Frontal cortex (tissue), 4 donors: ENCODE measurements around the gene SYNRG. TPM values are rescaled to one million over a fixed set of nuclear protein-coding genes. Genes with fewer than 3 reads are reported as not detected.
A peak's percentile ranks its signal among the peaks of the same experiment; 100 is the strongest.

Experiments used
- DNase-seq, 2 donors: peaks; one replicate each; pipeline ENCODE4 v3.0.0; 2012; ENCODE audit warnings: low spot score in 2 of 2
- FAIRE-seq: peaks from 2 replicates; lab custom pipeline; 2012; peaks lifted over from hg19 to GRCh38; lab: Jason Lieb, UNC
- small RNA-seq: library from RNA; depleted of rRNA; stranded (forward); fragments of <200 nt; gene quantifications from one replicate; pipeline ENCODE3, GENCODE V24; 2014
- total RNA-seq: library from RNA; depleted of rRNA; stranded (reverse); fragments of >200 nt; gene quantifications from one replicate; pipeline ENCODE4 v1.2.3, GENCODE V29; 2014
- donor health status: control.
- donor health status: control.
- donor health status: control.

The SYNRG gene
- total RNA-seq, 1 donor from 2014 or later: 24.9 TPM

DNA sequence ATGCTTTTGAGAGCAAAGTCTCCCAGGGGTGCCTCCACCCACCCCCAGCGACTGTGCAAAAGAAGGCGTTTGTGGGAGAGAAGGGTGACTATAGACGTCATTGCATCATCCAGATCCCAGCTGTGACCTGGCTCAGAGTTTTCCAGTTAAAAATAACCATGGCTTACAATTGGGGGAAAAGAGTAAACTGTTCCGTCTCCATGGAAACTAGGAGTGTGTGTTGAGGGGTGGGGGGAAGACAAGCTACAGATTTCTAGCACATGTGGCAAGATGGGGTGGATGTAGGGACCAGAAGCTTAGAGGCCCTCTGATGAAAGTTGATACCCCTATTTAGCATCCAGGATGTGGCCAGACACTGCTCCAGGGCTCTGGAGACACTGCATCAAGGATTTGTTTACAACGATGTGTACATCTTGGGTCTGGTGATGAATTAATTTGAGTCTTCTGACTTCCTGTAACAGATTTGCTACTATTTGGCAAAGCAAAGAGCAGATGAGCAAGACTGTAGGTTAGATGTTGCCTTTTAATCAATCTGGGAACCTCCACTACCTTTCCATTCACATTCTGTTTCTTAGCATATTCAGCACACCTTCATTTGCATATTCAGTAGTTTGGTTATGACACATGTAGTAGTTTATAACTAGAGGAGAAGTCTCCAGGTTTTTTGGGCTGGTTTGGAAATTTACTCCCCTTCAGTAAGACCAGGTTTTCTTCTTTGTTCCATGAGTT is 125.7 kb downstream of the SYNRG start:
- FAIRE-seq: no peak
- DNase-seq: peak in 1 of 2 donors; percentile 43

DNA sequence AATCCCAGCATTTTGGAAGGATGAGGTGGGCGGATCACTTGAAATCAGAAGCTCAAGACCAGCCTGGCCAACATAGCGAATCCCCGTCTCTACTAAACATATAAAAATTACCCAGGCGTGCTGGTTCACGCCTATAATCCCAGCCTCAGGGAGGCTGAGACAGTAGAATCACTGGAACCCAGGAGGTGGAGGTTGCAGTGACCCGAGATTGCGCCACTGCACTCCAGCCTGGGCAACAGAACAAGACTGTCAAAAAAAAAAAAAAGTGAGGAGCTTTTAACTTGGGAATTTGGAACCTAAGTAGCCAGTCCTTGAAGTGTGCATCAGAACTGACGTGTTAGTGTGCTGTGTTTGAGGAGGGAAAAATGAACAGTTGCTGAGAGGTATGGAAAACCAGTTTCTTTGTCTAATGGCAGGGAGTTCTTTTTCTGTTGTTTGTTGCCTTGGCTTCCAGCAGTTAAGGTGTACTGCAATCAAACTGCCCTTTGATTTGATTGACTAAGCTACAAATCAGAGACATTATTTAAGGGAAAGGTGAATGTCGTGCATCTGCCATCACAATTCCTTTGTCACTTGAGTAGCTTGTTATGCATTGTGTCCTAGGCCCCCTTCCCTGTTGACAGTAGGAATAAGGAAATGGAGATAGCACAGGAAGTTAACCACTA is 128.1 kb downstream of the SYNRG start:
- DNase-seq: no peak
- no peak for FAIRE-seq

DNA sequence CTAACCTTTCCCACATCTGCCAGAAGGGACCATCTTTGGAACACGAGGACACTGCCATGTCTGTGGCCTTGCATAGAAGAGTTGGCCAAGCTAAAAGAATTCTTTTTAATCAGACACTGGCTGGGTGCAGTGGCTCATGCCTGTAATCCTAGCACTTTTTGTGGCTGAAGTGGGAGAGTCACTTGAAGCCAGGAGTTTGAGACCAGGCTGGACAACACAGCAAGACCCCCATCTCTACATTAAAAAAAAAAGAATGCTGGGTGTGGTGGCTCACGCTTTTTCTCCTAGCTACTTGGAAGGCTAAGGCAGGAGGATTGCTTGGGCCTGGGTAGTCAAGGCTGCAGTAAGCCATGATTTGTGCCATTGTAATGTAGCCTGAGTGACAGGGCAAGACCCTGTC is 128.8 kb downstream of the SYNRG start:
- no peak for FAIRE-seq
- DNase-seq: no peak

DNA sequence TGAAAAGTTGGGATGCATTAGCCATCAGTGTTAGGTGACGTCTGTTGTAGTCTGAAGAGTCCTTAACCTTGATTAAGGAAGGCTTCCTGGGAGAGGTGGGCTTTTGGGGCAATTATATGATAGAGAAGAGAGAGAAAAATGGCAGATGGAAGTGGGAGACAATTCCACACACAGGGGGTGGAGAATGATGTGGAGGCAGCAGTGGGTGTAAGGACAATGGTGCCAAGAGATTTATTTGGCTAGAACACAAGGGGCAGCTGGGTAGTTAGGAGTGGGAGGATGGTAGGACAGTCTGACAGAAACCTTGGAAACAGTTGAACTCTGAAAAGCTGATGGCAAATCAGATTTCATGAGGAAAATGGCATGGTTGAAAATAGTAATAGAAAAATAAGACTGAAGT is 130.2 kb downstream of the SYNRG start:
- FAIRE-seq: no peak

DNA sequence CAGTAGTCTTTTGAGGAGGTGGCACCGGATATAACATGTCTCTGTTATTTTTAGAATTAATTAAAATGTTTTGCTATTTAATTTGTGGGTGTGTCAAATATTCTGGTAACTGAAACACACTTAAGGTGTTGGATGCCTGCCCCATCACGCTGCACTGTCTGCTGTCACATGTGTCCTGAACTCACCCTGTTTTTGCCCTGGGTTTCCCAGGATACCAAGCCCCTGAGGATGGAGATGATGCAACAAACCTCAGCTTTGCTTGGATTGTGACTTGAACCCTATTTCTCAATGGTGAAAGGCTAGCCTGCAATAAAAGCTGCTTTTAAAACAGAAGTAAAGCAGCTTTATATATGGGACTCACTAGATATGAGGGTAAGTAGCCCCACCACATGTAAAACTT is 131.0 kb downstream of the SYNRG start:
- no peak for FAIRE-seq
- no peak for DNase-seq

More for the DNA sequence above, 130.2 kb downstream of the SYNRG start:
- no peak for DNase-seq

DNA sequence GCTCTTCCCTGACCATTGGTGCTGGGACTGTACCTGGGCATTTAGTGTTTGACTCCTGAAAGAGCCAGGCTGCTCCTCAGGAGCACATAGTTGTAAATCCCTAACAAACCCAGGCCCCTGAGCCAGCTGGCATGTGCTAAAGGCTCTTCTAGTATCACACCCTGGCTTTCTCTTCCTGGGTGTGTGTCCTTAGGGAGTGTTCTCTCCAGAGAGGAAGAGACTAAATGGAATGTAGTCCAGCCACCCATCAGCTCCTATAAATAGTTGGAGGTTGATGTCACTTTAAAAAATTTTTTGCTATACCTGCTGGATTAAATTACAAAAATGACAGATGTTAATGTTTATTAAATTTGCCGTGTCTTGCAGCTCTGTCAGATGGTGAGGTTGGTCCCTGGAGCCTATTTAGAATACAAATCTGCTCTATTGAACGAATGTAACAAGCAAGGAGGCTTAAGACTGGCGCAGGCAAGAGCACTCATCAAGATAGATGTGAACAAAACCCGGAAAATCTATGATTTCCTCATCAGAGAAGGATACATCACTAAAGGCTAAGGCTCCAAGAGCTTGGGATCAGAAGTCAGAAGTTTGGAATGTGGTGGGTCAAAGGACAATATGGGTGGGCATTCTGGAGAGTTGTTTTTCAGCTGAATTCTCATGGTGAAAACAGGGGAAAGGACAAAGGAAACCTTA is 132.6 kb downstream of the SYNRG start:
- no peak for FAIRE-seq

DNA sequence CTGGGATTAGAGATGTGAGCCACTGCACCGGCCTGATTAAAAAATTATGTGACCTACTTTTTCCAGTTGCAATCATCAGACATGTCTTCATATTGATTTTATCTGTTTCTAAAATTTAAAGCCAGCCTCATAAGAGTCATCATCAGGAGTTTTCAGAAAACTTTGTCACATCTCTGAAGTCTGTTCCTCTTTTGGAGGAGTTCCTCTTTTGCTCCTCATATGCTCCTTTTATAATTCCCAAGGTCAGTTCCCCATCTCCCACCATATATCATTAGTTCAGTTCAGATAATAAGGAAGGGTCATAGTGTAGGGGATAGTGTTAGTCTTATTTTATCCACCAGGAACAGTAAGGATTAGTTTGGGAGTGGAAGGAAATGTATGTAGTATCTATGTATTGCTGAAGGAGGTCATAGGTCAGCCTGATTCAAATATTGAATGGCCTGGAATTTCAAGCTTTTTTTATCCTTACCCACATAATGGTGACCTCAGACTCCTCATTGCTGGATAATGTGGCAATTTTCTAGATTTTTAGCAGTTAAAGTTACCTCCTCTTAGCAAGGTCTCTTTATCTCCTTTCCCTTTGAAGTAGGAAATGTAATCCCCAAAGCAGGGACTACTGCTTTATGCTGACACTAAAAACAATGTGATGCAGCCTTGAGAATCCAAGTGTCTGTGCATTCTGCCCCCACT is 133.3 kb downstream of the SYNRG start:
- DNase-seq (no peak), FAIRE-seq (no peak)

More for the DNA sequence above, 132.6 kb downstream of the SYNRG start:
- no peak for DNase-seq

DNA sequence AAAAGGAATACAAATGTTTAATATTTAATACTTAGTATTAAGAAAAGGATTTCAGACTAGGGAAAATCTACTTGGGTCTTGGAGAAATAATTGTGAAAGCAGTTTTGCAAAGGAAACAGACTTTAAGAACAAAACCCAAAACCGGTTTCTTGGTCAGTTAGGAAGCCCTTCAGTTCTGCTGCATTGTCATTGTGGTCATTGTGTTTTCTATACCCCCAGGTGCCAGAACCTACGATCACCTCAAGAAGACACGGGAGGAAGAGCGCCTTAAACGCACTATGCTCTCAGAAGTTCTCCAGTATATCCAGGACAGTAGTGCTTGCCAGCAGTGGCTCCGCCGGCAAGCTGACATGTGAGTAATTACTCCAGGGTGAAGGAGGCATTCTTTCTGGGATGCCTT is 139.0 kb downstream of the SYNRG start:
- no peak for FAIRE-seq
- DNase-seq: no peak

DNA sequence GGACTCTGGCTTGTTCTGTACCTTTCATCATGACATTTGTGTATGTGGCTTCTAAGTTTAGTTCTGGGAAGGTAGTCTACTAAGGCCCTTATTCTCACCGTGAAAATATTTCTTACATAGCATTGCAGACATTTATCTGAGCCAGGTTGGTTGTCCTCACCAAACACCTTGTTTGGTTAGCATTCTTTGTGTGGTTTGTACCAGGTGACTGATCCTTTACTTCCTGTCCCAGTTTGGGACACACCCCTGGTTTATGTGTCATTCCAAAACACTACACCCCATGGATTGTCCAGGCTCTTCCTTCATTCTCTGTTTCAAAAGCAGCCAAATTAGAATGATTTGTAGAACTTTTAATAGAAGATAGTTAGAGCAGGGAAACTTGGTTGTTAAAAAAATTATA is 142.7 kb downstream of the SYNRG start:
- FAIRE-seq: no peak

DNA sequence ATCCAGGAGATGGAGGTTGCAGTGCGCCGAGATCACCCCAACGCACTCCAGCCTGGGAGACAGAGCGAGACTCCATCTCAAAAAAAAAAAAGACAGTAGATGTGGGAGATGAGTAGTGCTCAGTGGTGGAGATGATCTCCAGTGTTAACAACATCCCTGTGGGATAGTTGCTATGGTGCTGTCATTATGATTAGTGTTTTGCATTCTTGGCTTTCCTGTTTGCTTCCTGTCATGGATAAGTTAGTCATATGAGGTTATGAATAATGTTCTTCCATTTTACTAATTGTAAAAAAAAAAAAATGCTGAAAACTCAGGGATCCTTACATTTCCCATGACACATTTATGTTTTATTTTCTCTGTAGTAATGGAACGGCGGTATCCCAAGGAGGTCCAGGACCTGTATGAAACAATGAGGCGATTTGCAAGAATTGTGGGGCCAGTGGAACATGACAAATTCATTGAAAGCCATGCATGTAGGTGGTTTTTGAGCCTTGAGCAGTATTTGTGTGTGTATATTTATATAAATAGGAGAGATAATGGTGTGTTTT is 144.1 kb downstream of the SYNRG start:
- no peak for FAIRE-seq
- DNase-seq: no peak

More for the DNA sequence above, 142.7 kb downstream of the SYNRG start:
- DNase-seq: no peak

Small RNA genes within 50 kb of the gene (small RNA-seq; reads per million reads assigned to genes)
- not detected for gene MIR378J

Other genes starting within 250 kb of the SYNRG start
- not detected for gene C17orf78, start 233.4 kb downstream of the SYNRG start, total RNA-seq
- gene ACACA, start 202.6 kb downstream of the SYNRG start, total RNA-seq: 99.9 TPM
- 44.0 TPM for gene TADA2A, start 202.5 kb downstream of the SYNRG start, total RNA-seq
- gene DUSP14, start 119.5 kb downstream of the SYNRG start, total RNA-seq: 15.1 TPM
- 35.9 TPM for gene DDX52, start 34.0 kb upstream of the SYNRG start, total RNA-seq
- not detected for gene HNF1B, start 135.6 kb upstream of the SYNRG start, total RNA-seq